Keratinocyte (primary cell): ENCODE measurements around the gene RBM17. TPM values are rescaled to one million over a fixed set of nuclear protein-coding genes. Genes with fewer than 3 reads are reported as not detected.

Experiments used
- DNase-seq: peaks from one replicate; pipeline ENCODE4 v3.0.0-alpha.2; 2011; ENCODE audit warnings: low read depth, missing footprints, low spot score
- FAIRE-seq: peaks from 2 replicates; lab custom pipeline; 2011; peaks lifted over from hg19 to GRCh38; lab: Jason Lieb, UNC
- H2AFZ ChIP-seq: 2 replicates; pipeline ENCODE4 v1.6.0; 2012; ENCODE audit warnings: low read length, control low read depth, inconsistent platforms; ENCODE audit not compliant: control insufficient read depth
- H3K27ac ChIP-seq: 2 replicates; pipeline ENCODE4 v1.5.1; 2011; ENCODE audit warnings: low read length; ENCODE audit not compliant: control insufficient read depth, insufficient read depth
- H3K27me3 ChIP-seq: 3 replicates; pipeline ENCODE4 v1.6.0; 2011; ENCODE audit warnings: low read length; ENCODE audit not compliant: control insufficient read depth, insufficient read depth; ENCODE audit errors: extremely low read depth
- H3K36me3 ChIP-seq, 2 experiments: 2 replicates in 1 of 2; 3 replicates in 1 of 2; pipeline ENCODE4 v1.5.1; 2011; ENCODE audit warnings: low read length in 2 of 2, mild to moderate bottlenecking in 1 of 2; ENCODE audit not compliant: control insufficient read depth in 2 of 2, insufficient read depth in 2 of 2; ENCODE audit errors: extremely low read depth in 1 of 2
- H3K4me1 ChIP-seq: 3 replicates; pipeline ENCODE4 v1.5.1; 2011; ENCODE audit warnings: low read length; ENCODE audit not compliant: control insufficient read depth, insufficient read depth; ENCODE audit errors: extremely low read depth
- H3K4me2 ChIP-seq: 3 replicates; pipeline ENCODE4 v1.6.0; 2011; ENCODE audit warnings: low read depth, low read length; ENCODE audit not compliant: control insufficient read depth, insufficient read depth; ENCODE audit errors: extremely low read depth
- H3K4me3 ChIP-seq, 3 experiments: fragments of 200-600 bp in 1 of 3; sonication (generic) in 1 of 3; 2 replicates in 2 of 3; 3 replicates in 1 of 3; pipeline ENCODE4 v1.5.1; 2011 to 2016; ENCODE audit warnings: low read length in 3 of 3, mild to moderate bottlenecking in 3 of 3, control low read depth in 2 of 3, inconsistent platforms in 1 of 3, low read depth in 1 of 3, mixed read lengths in 1 of 3, mixed run types in 1 of 3, moderate library complexity in 1 of 3; ENCODE audit not compliant: control insufficient read depth in 2 of 3, insufficient read depth in 2 of 3; ENCODE audit errors: extremely low read depth in 1 of 3
- H3K79me2 ChIP-seq: 2 replicates; pipeline ENCODE4 v1.6.0; 2012; ENCODE audit warnings: low read length; ENCODE audit not compliant: control insufficient read depth, insufficient read depth
- H3K9ac ChIP-seq: 3 replicates; pipeline ENCODE4 v1.6.0; 2011; ENCODE audit warnings: low read length; ENCODE audit not compliant: control insufficient read depth, insufficient read depth; ENCODE audit errors: extremely low read depth
- H3K9me1 ChIP-seq: 3 replicates; pipeline ENCODE4 v1.6.0; 2011; ENCODE audit warnings: low read length; ENCODE audit not compliant: control insufficient read depth, insufficient read depth; ENCODE audit errors: extremely low read depth
- H3K9me3 ChIP-seq: 2 replicates; pipeline ENCODE4 v1.5.1; 2012; ENCODE audit warnings: low read depth, low read length; ENCODE audit not compliant: control insufficient read depth
- H4K20me1 ChIP-seq: 3 replicates; pipeline ENCODE4 v1.6.0; 2011; ENCODE audit warnings: low read length; ENCODE audit not compliant: control insufficient read depth, insufficient read depth; ENCODE audit errors: extremely low read depth
- EZH2 ChIP-seq: IDR thresholded peaks from one replicate; pipeline ENCODE4 v1.6.1; 2012; ENCODE audit warnings: inconsistent platforms, mild to moderate bottlenecking, low read length, moderate library complexity
- dilution Hi-C: fragments of 300-500 bp; cut with MboI; formaldehyde crosslinking; loops from one replicate; pipeline ENCODE4 v1.7.0; 2020; ENCODE audit warnings: low sequenced_read_pairs; ENCODE audit not compliant: extremely low pct_ligation_motif_present
- polyA plus RNA-seq, 5 experiments: library from polyadenylated mRNA; depleted of rRNA in 3 of 5; stranded (reverse) in 3 of 5; stranded (forward) in 1 of 5; unstranded in 1 of 5; fragments of >200 nt; gene quantifications; 1 replicate in 1 of 5; 2 replicates in 3 of 5; 3 replicates in 1 of 5; pipeline versions ENCODE4 v1.2.1 to v1.2.3, GENCODE V29; 2011 to 2012; ENCODE audit warnings: missing spikeins in 2 of 5, low read depth in 1 of 5, low replicate concordance in 1 of 5
- TF ChIP-seq, protein P1 (sequence below), 3 experiments: IDR thresholded peaks in 1 of 3; conservative IDR thresholded peaks in 1 of 3; optimal IDR thresholded peaks in 1 of 3; 2 replicates in 2 of 3; 3 replicates in 1 of 3; pipeline versions ENCODE3 to v1.5.1; 2011; ENCODE audit warnings: low read length in 3 of 3, mild to moderate bottlenecking in 3 of 3, moderate library complexity in 2 of 3, control low read depth in 1 of 3, inconsistent platforms in 1 of 3; ENCODE audit not compliant: insufficient read depth in 2 of 3; ENCODE audit errors: extremely low read depth in 1 of 3

The RBM17 gene
- polyA plus RNA-seq, 1 donor (not counting 4 experiments of a cell fraction or from before 2014, with no cell fraction given) = 54.8 TPM

DNA sequence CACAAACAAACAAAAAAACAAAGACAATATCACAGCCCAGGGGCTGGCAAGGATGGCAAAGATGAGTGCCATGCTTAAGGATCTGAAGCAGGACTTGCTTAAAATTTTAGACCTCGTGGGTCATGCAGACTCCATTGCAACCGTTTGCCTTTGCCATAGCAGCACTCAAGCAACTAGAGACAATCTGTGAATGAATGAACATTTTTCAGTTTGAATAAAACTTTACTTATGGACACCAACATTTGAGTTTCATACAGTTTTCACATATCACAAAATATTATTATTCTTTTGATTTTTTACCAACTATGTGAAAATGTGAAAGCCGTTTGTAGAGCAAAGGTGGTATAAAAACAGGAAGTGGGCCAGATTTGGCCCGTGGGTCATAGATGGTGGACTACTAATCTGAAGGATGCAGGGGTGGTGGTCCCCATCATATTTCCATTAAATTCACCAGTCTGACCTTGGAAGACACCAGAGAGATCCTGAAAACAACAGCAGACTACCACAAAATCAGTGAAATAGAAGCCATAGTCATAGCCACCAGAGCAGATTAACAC lies 8.3 kb upstream of the RBM17 start:
- H3K27ac ChIP-seq = no peak overlapping the region
- FAIRE-seq (no peak), DNase-seq (no peak)
- no peaks in the 10 kb centered on the region for H4K20me1 ChIP-seq
- no peaks in the 10 kb centered on the region for H3K9me3 ChIP-seq
- H3K4me2 ChIP-seq = no peak overlapping the region
- no peak overlapping the region for H3K4me3 ChIP-seq
- TF ChIP-seq, protein P1, sequence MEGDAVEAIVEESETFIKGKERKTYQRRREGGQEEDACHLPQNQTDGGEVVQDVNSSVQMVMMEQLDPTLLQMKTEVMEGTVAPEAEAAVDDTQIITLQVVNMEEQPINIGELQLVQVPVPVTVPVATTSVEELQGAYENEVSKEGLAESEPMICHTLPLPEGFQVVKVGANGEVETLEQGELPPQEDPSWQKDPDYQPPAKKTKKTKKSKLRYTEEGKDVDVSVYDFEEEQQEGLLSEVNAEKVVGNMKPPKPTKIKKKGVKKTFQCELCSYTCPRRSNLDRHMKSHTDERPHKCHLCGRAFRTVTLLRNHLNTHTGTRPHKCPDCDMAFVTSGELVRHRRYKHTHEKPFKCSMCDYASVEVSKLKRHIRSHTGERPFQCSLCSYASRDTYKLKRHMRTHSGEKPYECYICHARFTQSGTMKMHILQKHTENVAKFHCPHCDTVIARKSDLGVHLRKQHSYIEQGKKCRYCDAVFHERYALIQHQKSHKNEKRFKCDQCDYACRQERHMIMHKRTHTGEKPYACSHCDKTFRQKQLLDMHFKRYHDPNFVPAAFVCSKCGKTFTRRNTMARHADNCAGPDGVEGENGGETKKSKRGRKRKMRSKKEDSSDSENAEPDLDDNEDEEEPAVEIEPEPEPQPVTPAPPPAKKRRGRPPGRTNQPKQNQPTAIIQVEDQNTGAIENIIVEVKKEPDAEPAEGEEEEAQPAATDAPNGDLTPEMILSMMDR (optimal IDR thresholded peaks at IDR 0.05 in 1 of 3, IDR thresholded peaks at IDR 0.05 in 1 of 3, conservative IDR thresholded peaks at IDR 0.05 in 1 of 3; ENCODE audit: extremely low read depth in 1 of 3, insufficient read depth in 2 of 3, low read length in 3 of 3) = no peak
- no peak for TF ChIP-seq EZH2
- dilution Hi-C loops = loop anchor here (25.0 kb wide), 1 partner anchor 118 kb away; no protein-coding TSS in a partner anchor
- H3K36me3 ChIP-seq = no peaks in the 10 kb centered on the region
- no peaks in the 10 kb centered on the region for H3K4me1 ChIP-seq
- H3K9ac ChIP-seq = no peak overlapping the region
- H3K27me3 ChIP-seq = peaks cover 18% of the 10 kb centered on the region
- no peak overlapping the region for H2AFZ ChIP-seq
- no peaks in the 10 kb centered on the region for H3K9me1 ChIP-seq
- no peaks in the 10 kb centered on the region for H3K79me2 ChIP-seq

DNA sequence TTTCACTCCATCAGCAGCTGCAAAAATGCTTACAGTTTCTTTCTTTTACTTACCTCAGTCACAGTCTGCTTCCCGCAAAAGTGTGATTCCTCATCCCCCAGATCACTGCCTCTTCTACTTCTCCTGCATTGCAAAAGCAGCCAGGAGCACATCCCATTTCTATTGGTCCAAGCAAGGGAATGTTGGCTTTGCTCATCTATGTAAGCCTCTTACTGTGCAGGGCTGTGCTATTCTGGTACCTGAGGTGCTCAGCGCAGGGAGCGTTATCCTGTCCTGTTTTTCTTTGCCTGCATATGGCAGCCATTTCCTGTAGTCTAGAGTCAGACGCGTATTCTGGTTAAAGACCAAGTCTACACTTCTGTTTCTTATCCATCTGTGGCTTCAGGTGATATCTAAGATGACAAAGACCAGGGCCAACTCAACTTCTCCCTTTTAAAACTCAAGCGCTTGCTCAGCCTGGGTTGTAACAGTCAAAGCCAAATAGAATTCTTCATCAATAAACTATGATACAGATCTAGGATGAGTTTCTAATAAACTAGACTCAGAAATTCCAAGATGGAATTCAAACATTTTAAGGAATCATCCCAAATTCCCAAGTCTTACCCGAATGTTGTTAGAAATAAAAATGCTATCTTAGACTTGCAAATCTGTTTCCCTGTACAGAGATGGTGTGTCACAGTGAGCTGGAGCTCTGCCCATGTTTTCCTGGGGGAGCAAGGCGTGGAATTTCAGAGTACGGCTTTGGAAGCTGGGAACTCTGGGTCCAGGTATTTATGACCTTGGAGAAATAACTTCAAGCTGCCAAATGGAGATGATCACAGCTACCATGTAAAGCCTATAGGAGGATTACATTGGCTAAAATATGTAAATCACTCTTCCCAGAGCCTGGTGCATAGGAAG lies 6.1 kb upstream of the RBM17 start:
- Histone ChIP-seq H3K27me3 (peaks cover 3% of the 10 kb centered on the region), H3K27ac (no peak overlapping the region), H3K9me3 (no peaks in the 10 kb centered on the region), H3K4me1 (no peaks in the 10 kb centered on the region), H3K9ac (no peak overlapping the region), H3K79me2 (no peaks in the 10 kb centered on the region), H3K36me3 (no peaks in the 10 kb centered on the region), H3K9me1 (no peaks in the 10 kb centered on the region), H4K20me1 (no peaks in the 10 kb centered on the region), H3K4me2 (no peak overlapping the region), H2AFZ (no peak overlapping the region), H3K4me3 (no peak overlapping the region)
- TF ChIP-seq EZH2 = no peak
- TF ChIP-seq, protein P1 (optimal IDR thresholded peaks at IDR 0.05 in 1 of 3, IDR thresholded peaks at IDR 0.05 in 1 of 3, conservative IDR thresholded peaks at IDR 0.05 in 1 of 3; ENCODE audit: extremely low read depth in 1 of 3, insufficient read depth in 2 of 3, low read length in 3 of 3) = no peak
- FAIRE-seq = no peak
- dilution Hi-C loops = loop anchor here (25.0 kb wide), 1 partner anchor 120 kb away; no protein-coding TSS in a partner anchor
- DNase-seq = no peak
